ENCODE results near the gene MSX2.

Gene MSX2

GRCh38 chr5:174718880-174719610 lies 5.3 kb upstream of the MSX2 start:
- DNase-seq = no peak

- DNase-seq = no peak
These were observed 4.4 kb upstream of the MSX2 start for GRCh38 chr5:174719793-174720611.

- DNase-seq = no peak
These were observed 3.5 kb upstream of the MSX2 start for GRCh38 chr5:174720612-174721529.

- no peak for DNase-seq
These were observed 2.6 kb upstream of the MSX2 start for GRCh38 chr5:174721530-174722432.

- DNase-seq = no peak
These were observed 1.9 kb upstream of the MSX2 start for GRCh38 chr5:174722500-174722899.

- no peak for DNase-seq
These were observed 935 bp upstream of the MSX2 start for GRCh38 chr5:174723315-174723978.

- peak; percentile 92 for DNase-seq
These were observed 351 bp upstream of the MSX2 start for GRCh38 chr5:174723979-174724483.

GRCh38 chr5:174725261-174725990 lies 1.0 kb downstream of the MSX2 start:
- no peak for DNase-seq

- DNase-seq = no peak
These were observed 1.7 kb downstream of the MSX2 start for GRCh38 chr5:174725991-174726601.

GRCh38 chr5:174726916-174727793 lies 2.8 kb downstream of the MSX2 start:
- DNase-seq = no peak

GRCh38 chr5:174727794-174728680 lies 3.7 kb downstream of the MSX2 start:
- no peak for DNase-seq

GRCh38 chr5:174729075-174729680 lies 4.8 kb downstream of the MSX2 start:
- no peak for DNase-seq

GRCh38 chr5:174731214-174732035 lies 7.0 kb downstream of the MSX2 start:
- DNase-seq = no peak

- no peak for DNase-seq
These were observed 7.9 kb downstream of the MSX2 start for GRCh38 chr5:174732036-174733020.

GRCh38 chr5:174733091-174733690 lies 8.8 kb downstream of the MSX2 start:
- DNase-seq = no peak

Data from COR-L47 (cell line).